Fibroblast of lung (primary cell): ENCODE results near the gene CCDC179.

Source experiments
- CTCF ChIP-seq, 2 donors: IDR thresholded peaks in 1 of 2; conservative IDR thresholded peaks in 1 of 2; 1 replicate in 1 of 2; 2 replicates in 1 of 2; pipeline ENCODE4 v1.5.1; 2011 to 2012; ENCODE audit warnings: low read length in 2 of 2, control low read depth in 1 of 2, inconsistent platforms in 1 of 2, low read depth in 1 of 2, mild to moderate bottlenecking in 1 of 2
- EZH2 ChIP-seq: IDR thresholded peaks from 2 replicates; pipeline ENCODE4 v1.5.1; 2012; ENCODE audit warnings: low read length, control low read depth, mild to moderate bottlenecking; ENCODE audit errors: missing control alignments

DNA sequence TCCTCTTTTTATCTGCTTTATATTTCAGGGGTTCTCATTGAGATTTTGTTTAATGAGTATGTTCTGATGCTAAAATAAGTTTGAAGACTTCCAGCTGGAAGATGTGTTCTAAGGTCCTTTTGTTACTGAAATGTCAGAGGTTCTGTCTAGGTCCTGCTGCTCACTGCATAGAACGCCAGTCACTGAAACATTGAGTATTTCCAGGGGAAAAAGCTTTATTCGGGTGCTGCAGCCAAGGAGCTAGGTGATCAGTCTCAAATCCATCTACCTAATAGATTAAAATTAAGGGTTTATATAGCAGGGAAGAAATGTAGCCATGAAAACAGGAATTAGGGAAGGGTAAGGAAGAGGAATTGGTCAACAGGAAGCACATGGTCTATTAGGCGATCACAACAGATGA lies 50.4 kb downstream of the CCDC179 start:
- TF ChIP-seq CTCF (conservative IDR thresholded peaks at IDR 0.05 in 1 of 2, IDR thresholded peaks at IDR 0.05 in 1 of 2; ENCODE audit: low read depth in 1 of 2, low read length in 2 of 2) (no peak), EZH2 (no peak)
